GM18867 (cell line): ENCODE results near the gene TRIML2.

Experiments
- ATAC-seq: cut with Tn5 transposase; IDR thresholded peaks from one replicate; pipeline ENCODE4 v1.9.1; 2021; ENCODE audit warnings: mild to moderate bottlenecking, moderate library complexity; ENCODE audit not compliant: unreplicated experiment

The TRIML2 gene

GRCh38 chr4:188109157-188109755, at the start of gene TRIML2:
Gene TRIML2, minus strand, starts transcription at chr4:188109603. Its CDS starts 4,235 bp downstream, at chr4:188105368.
- no peak for ATAC-seq

GRCh38 chr4:188158336-188158735, 48.9 kb upstream of the TRIML2 start:
- ATAC-seq, result no peak

GRCh38 chr4:188154668-188155405, 45.4 kb upstream of the TRIML2 start:
- no peak for ATAC-seq

- ATAC-seq, result no peak
These were observed 38.4 kb upstream of the TRIML2 start for GRCh38 chr4:188147776-188148175.

- ATAC-seq, result no peak
These were observed 37.8 kb upstream of the TRIML2 start for GRCh38 chr4:188147176-188147575.

- ATAC-seq, result no peak
These were observed 37.2 kb upstream of the TRIML2 start for GRCh38 chr4:188146618-188147017.

- no peak for ATAC-seq
These were observed 36.2 kb upstream of the TRIML2 start for GRCh38 chr4:188145601-188146000.

GRCh38 chr4:188143731-188144130, 34.3 kb upstream of the TRIML2 start:
- no peak for ATAC-seq

GRCh38 chr4:188139671-188140070, 30.3 kb upstream of the TRIML2 start:
- ATAC-seq, result no peak

GRCh38 chr4:188139141-188139540, 29.7 kb upstream of the TRIML2 start, which contains the start of gene TRIML1:
Gene TRIML1, plus strand, starts transcription at chr4:188139441. Its CDS starts 118 bp downstream, at chr4:188139559.
- ATAC-seq, result no peak

GRCh38 chr4:188138227-188138626, 28.8 kb upstream of the TRIML2 start:
- no peak for ATAC-seq

GRCh38 chr4:188132232-188132631, 22.8 kb upstream of the TRIML2 start:
- no peak for ATAC-seq

GRCh38 chr4:188130355-188130754, 21.0 kb upstream of the TRIML2 start:
- no peak for ATAC-seq

GRCh38 chr4:188127214-188127874, 17.9 kb upstream of the TRIML2 start:
- ATAC-seq, result no peak

- ATAC-seq, result no peak
These were observed 12.1 kb upstream of the TRIML2 start for GRCh38 chr4:188121530-188121929.

GRCh38 chr4:188117631-188118324, 8.4 kb upstream of the TRIML2 start:
- ATAC-seq, result no peak

GRCh38 chr4:188113156-188113555, 3.8 kb upstream of the TRIML2 start:
- ATAC-seq, result no peak

- ATAC-seq, result no peak
These were observed 2.6 kb upstream of the TRIML2 start for GRCh38 chr4:188111955-188112354.

- no peak for ATAC-seq
These were observed 1.5 kb upstream of the TRIML2 start for GRCh38 chr4:188110741-188111471.

- ATAC-seq, result no peak
These were observed 633 bp upstream of the TRIML2 start for GRCh38 chr4:188110036-188110435.
